GM12875 (cell line): Measurements from ENCODE around the gene WHAMM.

Experiments
- H3K4me3 ChIP-seq: one replicate; pipeline ENCODE4 v1.5.1; 2011; ENCODE audit warnings: low read depth, low read length, control low read depth
- CTCF ChIP-seq: IDR thresholded peaks from 2 replicates; pipeline ENCODE4 v1.5.1; 2011; ENCODE audit warnings: low read depth, mild to moderate bottlenecking, control low read depth, inconsistent platforms, low read length, moderate library complexity, borderline replicate concordance; ENCODE audit not compliant: insufficient read depth

The WHAMM gene

GRCh38 chr15:82830427-82831173, 21.2 kb downstream of the WHAMM start:
- no peak for TF ChIP-seq CTCF

GRCh38 chr15:82831894-82832600, 22.6 kb downstream of the WHAMM start:
- TF ChIP-seq CTCF, result no peak
- H3K4me3 ChIP-seq, result no peak overlapping the region

More at GRCh38 chr15:82830427-82831173, 21.2 kb downstream of the WHAMM start:
- no peak overlapping the region for H3K4me3 ChIP-seq

- H3K4me3 ChIP-seq, result no peak overlapping the region
- no peak for TF ChIP-seq CTCF
These were observed 23.4 kb downstream of the WHAMM start for GRCh38 chr15:82832601-82833361.

GRCh38 chr15:82833362-82833682, 23.9 kb downstream of the WHAMM start:
- no peak for TF ChIP-seq CTCF

GRCh38 chr15:82835391-82835917, 26.0 kb downstream of the WHAMM start:
- no peak overlapping the region for H3K4me3 ChIP-seq
- TF ChIP-seq CTCF, result no peak

More at GRCh38 chr15:82833362-82833682, 23.9 kb downstream of the WHAMM start:
- H3K4me3 ChIP-seq, result no peak overlapping the region

- H3K4me3 ChIP-seq, result no peak overlapping the region
These were observed 28.8 kb downstream of the WHAMM start for GRCh38 chr15:82838096-82838735.

More at GRCh38 chr15:82838096-82838735, 28.8 kb downstream of the WHAMM start:
- no peak for TF ChIP-seq CTCF
